ENCODE data around the gene BRD4. TPM values are rescaled to one million over a fixed set of nuclear protein-coding genes. Genes with fewer than 3 reads are reported as not detected.

Gene BRD4
- total RNA-seq, 1 experiment from 2014 or later, result 189 TPM

- H3K27ac Mint-ChIP-seq (ENCODE audit: low read depth, unreplicated experiment), result no peak overlapping the region
- BruUV-seq (replicated peaks), result no TSS peak
- no peak for TF ChIP-seq CTCF (IDR thresholded peaks at IDR 0.05; ENCODE audit: unreplicated experiment)
- peaks cover 8% of the 10 kb centered on the region for H3K4me1 Mint-ChIP-seq (ENCODE audit: insufficient read depth, unreplicated experiment)
- H3K4me3 Mint-ChIP-seq (ENCODE audit: unreplicated experiment), result no peak overlapping the region
- ChIA-PET POLR2A (no interaction called here), CTCF (interaction anchor here (0.8 kb wide), 1 partner anchor 201 kb away, joined by 3 read pairs; no protein-coding TSS in a partner anchor)
- no peak for DNase-seq (ENCODE audit: unreplicated experiment)
- no peaks in the 10 kb centered on the region for H3K9me3 Mint-ChIP-seq (ENCODE audit: unreplicated experiment)
- no peaks in the 10 kb centered on the region for H3K27me3 Mint-ChIP-seq (ENCODE audit: insufficient read depth, unreplicated experiment)
- H3K36me3 Mint-ChIP-seq (ENCODE audit: insufficient read depth, unreplicated experiment), result peaks cover 95% of the 10 kb centered on the region
- intact Hi-C loops (cut with micrococcal nuclease), result no loop called here
Observed at GRCh38 chr19:15372470-15372869, 40.1 kb upstream of the BRD4 start.

GRCh38 chr19:15371786-15372380 lies 39.5 kb upstream of the BRD4 start:
- peaks cover 95% of the 10 kb centered on the region for H3K36me3 Mint-ChIP-seq (ENCODE audit: insufficient read depth, unreplicated experiment)
- intact Hi-C loops (cut with micrococcal nuclease), result no loop called here
- H3K9me3 Mint-ChIP-seq (ENCODE audit: unreplicated experiment), result no peaks in the 10 kb centered on the region
- ChIA-PET POLR2A (interaction anchor here (0.7 kb wide), 2 partner anchors 57 to 83 kb away, joined by 3 read pairs; no protein-coding TSS in a partner anchor), CTCF (interaction anchor here (0.8 to 1.0 kb wide), 2 partner anchors 194 to 201 kb away, joined by 3 to 4 read pairs; no protein-coding TSS in a partner anchor)
- H3K4me3 Mint-ChIP-seq (ENCODE audit: unreplicated experiment), result no peak overlapping the region
- H3K4me1 Mint-ChIP-seq (ENCODE audit: insufficient read depth, unreplicated experiment), result peaks cover 5% of the 10 kb centered on the region
- no peaks in the 10 kb centered on the region for H3K27me3 Mint-ChIP-seq (ENCODE audit: insufficient read depth, unreplicated experiment)
- no peak overlapping the region for H3K27ac Mint-ChIP-seq (ENCODE audit: low read depth, unreplicated experiment)
- TF ChIP-seq CTCF (IDR thresholded peaks at IDR 0.05; ENCODE audit: unreplicated experiment), result no peak
- no TSS peak for BruUV-seq (replicated peaks)
- no peak for DNase-seq (ENCODE audit: unreplicated experiment)

- H3K9me3 Mint-ChIP-seq (ENCODE audit: unreplicated experiment), result no peaks in the 10 kb centered on the region
- TF ChIP-seq CTCF (IDR thresholded peaks at IDR 0.05; ENCODE audit: unreplicated experiment), result no peak
- H3K27ac Mint-ChIP-seq (ENCODE audit: low read depth, unreplicated experiment), result no peak overlapping the region
- no TSS peak for BruUV-seq (replicated peaks)
- ChIA-PET CTCF (interaction anchor here (1.0 kb wide), 1 partner anchor 193 kb away, joined by 4 read pairs; no protein-coding TSS in a partner anchor), POLR2A (interaction anchor here (0.7 kb wide), 2 partner anchors 58 to 83 kb away, joined by 3 read pairs; no protein-coding TSS in a partner anchor)
- no peaks in the 10 kb centered on the region for H3K27me3 Mint-ChIP-seq (ENCODE audit: insufficient read depth, unreplicated experiment)
- H3K4me3 Mint-ChIP-seq (ENCODE audit: unreplicated experiment), result no peak overlapping the region
- intact Hi-C loops (cut with micrococcal nuclease), result no loop called here
- H3K4me1 Mint-ChIP-seq (ENCODE audit: insufficient read depth, unreplicated experiment), result no peaks in the 10 kb centered on the region
- H3K36me3 Mint-ChIP-seq (ENCODE audit: insufficient read depth, unreplicated experiment), result peaks cover 97% of the 10 kb centered on the region
- DNase-seq (ENCODE audit: unreplicated experiment), result no peak
Observed at GRCh38 chr19:15371119-15371518, 38.8 kb upstream of the BRD4 start.

- intact Hi-C loops (cut with micrococcal nuclease), result no loop called here
- no peak for TF ChIP-seq CTCF (IDR thresholded peaks at IDR 0.05; ENCODE audit: unreplicated experiment)
- POLR2A ChIA-PET, result no interaction called here
- Mint-ChIP-seq H3K9me3 (ENCODE audit: unreplicated experiment) (no peaks in the 10 kb centered on the region), H3K4me3 (ENCODE audit: unreplicated experiment) (no peak overlapping the region), H3K36me3 (ENCODE audit: insufficient read depth, unreplicated experiment) (peaks cover 98% of the 10 kb centered on the region), H3K27me3 (ENCODE audit: insufficient read depth, unreplicated experiment) (no peaks in the 10 kb centered on the region), H3K27ac (ENCODE audit: low read depth, unreplicated experiment) (no peak overlapping the region), H3K4me1 (ENCODE audit: insufficient read depth, unreplicated experiment) (no peaks in the 10 kb centered on the region)
- CTCF ChIA-PET, result no interaction called here
- no peak for DNase-seq (ENCODE audit: unreplicated experiment)
- BruUV-seq (replicated peaks), result no TSS peak
Observed at GRCh38 chr19:15369594-15369891, 37.2 kb upstream of the BRD4 start.
